Fibroblast of gingiva (primary cell): ENCODE data around the gene MYL5.
"Not testable (repeated sequence)": the region's sequence is repeated elsewhere in the genome, so short reads cannot be mapped to it uniquely, and the experiment has no call there.

Experiments
- DNase-seq: peaks from one replicate; pipeline ENCODE4 v3.0.0-alpha.2; 2011; ENCODE audit warnings: low read depth

MYL5 gene

DNA sequence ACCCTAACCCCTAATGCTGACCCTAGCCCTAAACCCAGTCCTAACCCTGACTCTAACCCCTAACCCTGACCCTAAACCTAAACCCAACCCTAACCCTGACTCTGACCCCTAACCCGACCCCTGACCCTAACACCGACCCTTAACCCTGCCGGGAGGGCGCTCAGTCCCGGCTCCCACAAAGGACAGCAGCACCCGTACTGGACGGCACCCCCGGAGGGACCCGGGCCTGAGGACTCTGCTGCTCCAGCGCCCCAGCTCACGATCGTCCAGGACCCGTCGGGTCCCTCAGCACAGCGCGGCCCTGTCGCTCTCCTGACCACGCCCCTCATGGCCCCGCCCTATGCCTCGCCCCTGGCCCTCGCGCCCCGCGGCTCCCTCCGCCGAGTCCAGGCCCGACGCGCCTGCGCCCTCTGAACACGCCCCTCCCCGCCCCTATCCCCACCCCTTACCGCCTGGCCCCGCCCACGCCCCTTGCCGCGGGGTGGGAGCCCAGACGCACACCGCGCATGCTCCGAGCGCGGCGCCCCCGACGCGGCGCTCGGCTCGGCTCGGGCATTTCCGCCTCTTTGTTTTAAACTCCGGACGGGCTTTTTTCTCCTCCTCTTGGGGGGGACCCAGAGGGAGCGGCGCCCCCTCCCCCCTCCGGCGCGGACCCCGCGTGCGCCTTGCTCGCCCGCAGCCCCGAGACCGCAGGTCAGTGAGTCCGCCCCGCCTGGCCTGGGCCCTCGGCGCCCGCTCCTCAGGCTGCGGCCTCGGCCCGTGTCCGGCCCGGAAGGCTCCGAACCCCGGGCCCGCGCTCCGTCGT, 31.1 kb downstream of the MYL5 start, which contains the start of gene PCGF3:
TSS of gene PCGF3 (plus strand) at position 555 of the 805 bp plus-strand sequence. CDS start 27,849 bp downstream, outside the sequence.
- DNase-seq, result peak; percentile 94

DNA sequence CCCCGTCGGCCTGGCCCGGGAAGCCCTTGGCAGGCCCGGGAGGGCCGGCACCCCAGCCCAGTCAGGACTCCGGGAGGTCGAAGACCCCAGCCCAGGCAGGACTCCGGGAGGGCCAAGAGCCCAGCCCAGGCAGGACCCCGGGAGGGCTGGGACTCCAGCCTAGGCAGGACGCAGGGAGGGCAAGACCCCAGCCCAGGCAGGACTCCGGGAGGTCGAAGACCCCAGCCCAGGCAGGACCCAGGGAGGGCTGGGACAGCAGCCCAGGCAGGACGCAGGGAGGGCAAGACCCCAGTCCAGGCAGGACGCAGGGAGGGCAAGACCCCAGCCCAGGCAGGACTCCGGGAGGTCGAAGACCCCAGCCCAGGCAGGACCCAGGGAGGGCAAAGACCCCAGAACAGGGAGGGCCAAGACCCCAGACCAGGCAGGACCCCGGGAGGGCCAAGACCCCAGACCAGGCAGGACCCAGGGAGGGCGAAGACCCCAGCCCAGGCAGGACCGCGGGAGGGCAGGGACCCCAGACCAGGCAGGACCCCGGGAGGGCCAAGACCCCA, 31.8 kb downstream of the MYL5 start:
- DNase-seq, result not testable (repeated sequence)

- DNase-seq, result no peak
These were observed 32.7 kb downstream of the MYL5 start for GRCh38 chr4:706834-707598.

DNA sequence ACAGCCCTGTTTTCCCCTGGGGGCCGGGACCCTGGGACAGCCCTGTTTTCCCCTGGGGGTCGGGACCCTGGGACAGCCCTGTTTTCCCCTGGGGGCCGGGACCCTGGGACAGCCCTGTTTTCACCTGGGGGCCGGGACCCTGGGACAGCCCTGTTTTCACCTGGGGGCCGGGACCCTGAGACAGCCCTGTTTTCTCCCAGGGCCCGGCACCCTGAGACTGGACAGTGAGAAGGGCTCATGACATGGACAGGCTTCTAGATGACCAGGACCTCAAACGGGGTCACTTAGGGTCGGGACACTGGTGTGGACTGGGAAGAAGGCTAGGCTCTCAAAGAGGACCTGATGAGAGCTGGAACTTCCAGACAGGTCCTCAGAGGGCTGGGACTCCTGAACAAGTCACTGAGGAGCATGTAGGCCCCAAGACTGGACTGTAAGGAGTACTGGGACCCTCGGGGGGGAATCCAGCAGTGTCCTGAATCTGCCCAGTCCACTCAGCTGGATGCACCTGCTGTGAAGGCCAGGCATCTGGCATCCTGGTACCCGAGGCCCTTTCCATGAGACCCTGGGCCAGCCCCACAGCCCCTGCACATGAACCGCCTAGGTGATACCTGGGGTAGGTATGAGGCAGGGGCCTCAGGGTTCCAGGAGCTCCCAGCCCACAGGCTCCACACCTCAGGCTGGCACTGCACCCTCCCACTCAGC, 33.7 kb downstream of the MYL5 start:
- no peak for DNase-seq

DNA sequence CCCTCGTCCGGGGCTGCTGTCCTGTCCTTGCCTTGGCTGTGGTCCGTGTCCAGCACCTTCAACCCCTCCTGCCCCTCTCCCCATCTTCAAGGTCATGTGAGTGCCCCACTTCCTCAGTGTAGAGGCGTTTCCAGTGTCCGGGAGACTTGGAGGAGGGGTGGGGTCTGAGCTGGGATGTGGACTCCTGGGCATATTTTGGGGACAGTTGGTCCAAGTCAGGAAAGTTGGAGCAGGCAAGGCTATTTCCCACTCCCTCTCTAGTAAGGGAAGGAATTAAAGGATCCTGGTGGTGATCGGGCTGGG, 34.2 kb downstream of the MYL5 start:
- no peak for DNase-seq

GRCh38 chr4:709348-709747, 35.0 kb downstream of the MYL5 start:
- no peak for DNase-seq

DNA sequence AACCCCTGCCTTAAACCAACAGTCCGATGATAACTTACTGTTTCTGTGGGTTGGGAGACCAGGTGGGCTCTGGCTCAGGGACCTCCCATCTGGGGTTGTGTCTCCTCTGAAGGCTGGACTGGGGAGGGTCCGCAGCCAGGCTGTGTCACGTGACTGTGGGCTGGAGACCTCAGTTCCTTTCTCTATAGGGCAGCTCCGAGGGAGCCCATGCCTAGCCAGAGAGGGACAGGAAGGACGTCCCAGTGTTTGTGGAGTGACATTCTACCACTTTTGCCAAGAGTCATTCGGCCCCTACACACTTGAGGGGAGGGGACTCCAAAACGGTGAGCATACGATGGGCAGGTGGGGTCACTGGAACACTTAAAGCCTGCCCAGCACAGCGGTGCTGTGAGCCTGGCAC, 35.8 kb downstream of the MYL5 start:
- DNase-seq, result no peak

DNA sequence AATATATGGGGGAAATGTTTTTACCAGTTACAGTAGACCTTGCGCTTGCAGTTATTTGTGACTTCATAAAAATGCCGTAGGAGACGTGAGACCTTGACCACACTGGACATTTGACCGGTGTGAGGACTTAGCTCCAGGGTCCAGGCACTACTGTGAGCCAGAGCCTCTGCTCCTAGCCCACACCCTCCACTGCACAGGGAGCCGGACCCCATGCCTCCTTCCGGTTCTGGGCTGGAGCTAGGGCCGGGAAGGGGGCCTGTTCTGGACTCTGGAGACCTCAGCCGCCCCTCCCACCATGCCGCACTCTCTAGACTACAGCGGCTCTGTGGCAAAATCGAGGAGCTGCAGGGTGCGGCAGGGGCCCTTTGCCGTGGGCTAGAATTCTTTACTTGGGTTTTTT, 36.6 kb downstream of the MYL5 start:
- DNase-seq, result no peak

- no peak for DNase-seq
These were observed 37.8 kb downstream of the MYL5 start for GRCh38 chr4:712093-712492.

DNA sequence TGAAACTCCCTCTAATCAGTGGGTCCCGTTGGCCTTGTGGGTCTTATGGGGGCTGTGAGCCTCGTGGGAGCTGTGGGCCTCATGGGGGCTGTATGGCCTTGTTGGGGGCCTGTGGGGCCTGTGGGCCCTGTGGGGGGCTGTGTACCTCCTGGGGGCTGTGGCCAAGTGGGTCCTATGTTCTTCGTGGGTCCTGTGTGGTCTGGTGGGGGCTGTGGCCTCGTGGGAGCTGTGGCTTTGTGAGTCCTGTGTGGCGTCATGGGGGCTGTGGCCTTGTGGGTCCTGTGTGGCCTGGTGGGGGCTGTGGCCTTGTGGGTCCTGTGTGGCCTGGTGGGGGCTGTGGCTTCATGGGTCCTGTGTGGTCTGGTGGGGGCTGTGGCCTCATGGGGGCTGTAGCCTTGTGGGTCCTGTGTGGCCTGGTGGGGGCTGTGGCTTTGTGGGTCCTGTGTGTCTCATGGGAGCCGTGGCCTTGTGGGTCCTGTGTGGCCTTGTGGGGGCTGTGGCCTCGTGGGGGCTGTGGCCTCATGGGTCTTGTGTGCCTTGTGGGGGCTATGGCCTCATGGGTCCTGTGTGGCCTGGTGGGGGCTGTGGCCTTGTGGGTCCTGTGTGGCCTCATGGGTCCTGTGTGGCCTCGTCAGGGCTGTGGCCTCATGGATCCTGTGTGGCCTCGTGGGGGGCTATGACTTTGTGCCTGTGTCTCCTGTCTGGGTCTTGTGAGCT, 38.7 kb downstream of the MYL5 start:
- DNase-seq, result no peak

- DNase-seq, result no peak
These were observed 39.7 kb downstream of the MYL5 start for GRCh38 chr4:714087-714486.

GRCh38 chr4:717601-718320, 43.4 kb downstream of the MYL5 start:
- DNase-seq, result no peak

GRCh38 chr4:718460-718859, 44.1 kb downstream of the MYL5 start:
- no peak for DNase-seq

DNA sequence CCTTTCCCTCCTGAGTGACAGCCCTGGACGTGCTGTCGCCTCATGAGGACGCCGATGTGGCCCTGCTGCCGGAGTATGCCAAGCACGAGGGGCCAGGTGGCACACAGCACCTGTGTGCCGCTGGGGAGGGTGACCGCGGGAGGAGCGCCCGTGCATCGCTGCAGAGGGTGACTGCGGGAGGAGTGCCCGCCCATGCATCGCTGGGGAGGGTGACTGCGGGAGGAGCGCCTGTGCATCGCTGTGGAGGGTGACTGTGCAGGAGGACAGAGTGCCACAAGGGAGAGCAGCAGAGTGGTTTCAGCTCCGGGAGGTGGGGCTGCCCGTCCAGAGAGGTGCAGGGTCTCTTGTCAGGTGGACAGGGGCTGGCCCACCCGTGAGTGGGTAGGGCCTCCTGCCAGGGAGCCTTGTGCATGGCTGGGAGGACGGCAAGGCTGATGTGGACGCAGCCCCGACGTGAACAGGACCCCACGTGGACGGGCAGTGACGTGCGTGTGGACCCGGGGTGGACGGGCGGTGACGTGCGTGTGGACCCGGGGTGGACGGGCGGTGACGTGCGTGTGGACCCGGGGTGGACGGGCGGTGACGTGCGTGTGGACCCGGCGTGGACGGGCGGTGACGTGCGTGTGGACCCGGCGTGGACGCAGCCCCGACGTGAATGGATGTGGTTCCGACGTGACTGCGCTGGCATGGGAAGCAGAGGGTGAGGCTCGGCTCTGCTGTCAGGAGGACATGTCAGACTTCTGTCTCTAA, 45.9 kb downstream of the MYL5 start:
- no peak for DNase-seq

DNA sequence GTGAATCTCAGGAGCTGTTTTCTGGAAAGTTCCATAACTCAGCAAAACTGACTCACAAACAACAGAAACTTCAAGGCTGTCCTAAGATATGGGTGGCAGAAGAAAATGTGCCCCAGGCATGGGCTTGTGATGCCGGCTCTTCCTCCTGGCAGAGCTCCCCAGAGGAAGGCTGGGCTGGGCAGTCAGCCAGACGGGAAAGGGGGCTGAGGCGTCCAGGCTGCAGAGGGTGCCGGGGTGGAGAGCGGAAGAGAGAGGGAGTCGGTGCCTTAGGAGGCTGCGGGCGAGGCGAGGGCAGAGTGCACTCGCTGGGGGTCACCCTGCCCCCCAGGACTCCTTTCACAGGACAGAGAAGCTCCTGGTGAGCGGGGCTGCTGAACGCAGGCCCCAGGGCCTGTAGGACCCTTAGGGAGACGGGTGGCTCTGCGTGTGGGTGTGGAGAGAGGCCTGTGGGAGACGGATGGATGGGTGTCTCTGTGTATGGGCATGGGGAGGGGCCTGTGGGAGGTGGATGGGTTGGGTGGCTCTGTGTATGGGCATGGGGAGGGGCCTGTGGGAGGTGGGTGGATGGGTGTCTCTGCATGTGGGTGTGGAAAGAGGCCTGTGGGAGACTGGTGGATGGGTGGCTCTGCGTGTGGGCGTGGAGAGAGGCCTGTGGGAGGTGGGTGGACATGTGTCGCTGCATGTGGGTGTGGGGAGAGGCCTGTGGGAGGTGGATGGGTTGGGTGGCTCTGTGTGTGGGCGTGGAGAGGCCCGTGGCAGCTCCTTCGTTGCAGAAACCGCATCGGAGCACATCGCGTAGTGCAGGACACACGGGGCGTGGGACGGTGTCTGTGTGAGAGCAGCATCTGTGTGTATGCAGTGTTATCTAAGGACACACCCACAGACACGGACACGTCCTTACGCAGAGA, 47.2 kb downstream of the MYL5 start:
- DNase-seq, result no peak

- no peak for DNase-seq
These were observed 47.9 kb downstream of the MYL5 start for GRCh38 chr4:722169-722725.

DNA sequence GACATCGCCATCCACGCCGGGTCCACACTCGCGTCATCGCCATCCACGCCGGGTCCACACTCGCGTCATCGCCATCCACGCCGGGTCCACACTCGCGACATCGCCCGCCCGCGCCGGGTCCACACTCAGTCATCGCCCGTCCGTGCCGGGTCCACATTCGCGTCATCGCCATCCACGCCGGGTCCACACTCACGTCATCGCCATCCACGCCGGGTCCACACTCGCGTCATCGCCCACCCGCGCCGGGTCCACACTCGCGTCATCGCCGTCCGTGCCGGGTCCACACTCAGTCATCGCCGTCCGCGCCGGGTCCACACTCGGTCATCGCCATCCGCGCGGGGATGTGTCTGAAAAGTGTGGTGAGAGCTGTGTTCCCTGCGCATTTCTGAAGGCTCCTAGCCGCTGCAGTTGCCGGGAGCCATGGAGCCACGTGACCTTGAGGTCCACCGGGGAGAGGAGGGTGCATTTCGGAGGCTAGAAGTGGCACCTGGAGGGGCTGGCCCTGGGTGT, 48.6 kb downstream of the MYL5 start:
- DNase-seq, result no peak

DNA sequence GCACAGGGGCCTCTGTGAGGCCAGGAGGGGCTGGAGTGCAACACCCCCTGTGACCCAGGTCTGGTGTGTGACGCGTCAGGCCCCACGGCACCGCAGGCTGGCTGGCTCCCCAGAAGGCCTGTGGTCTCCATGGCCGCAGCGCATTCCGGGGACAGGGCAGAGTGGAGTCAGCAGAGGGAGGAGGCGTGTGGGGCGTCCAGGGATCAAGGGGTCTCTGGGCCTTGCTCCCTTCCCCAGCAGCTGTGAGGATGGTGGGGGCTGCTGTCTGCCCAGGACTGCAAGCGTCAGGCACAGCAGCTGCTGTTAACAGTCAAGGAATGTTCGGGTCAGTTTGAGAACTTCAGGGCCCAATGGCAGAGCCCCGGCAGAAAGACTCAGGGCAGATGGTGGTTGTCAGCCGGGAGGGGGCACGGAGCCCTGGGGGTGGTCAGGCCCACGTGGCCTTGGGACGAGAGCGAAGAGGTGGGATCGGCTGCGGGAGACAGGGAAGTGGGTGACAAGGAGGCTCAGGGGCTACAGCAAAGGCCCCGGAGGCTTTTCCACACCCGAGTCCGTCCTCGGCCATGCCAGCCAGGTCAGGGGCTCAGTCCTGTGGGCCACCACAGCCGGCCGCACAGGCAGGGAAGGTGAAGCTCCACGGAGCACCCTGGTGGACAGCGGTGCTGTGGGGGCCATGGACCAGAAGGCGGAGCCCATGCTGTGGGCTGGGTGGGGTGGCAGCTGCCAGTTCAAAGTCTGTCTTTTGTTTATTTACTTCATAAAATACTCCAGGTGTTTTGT, 49.6 kb downstream of the MYL5 start:
- DNase-seq, result no peak
